HG02981 (cell line): ENCODE measurements around the gene LRRC75B.
"Not testable (repeated sequence)": the region's sequence is repeated elsewhere in the genome, so short reads cannot be mapped to it uniquely, and the experiment has no call there.

Experiments used
- ATAC-seq: cut with Tn5 transposase; IDR thresholded peaks from one replicate; pipeline ENCODE4 v1.9.1; 2021; ENCODE audit warnings: mild to moderate bottlenecking, moderate library complexity; ENCODE audit not compliant: unreplicated experiment

Gene LRRC75B

DNA sequence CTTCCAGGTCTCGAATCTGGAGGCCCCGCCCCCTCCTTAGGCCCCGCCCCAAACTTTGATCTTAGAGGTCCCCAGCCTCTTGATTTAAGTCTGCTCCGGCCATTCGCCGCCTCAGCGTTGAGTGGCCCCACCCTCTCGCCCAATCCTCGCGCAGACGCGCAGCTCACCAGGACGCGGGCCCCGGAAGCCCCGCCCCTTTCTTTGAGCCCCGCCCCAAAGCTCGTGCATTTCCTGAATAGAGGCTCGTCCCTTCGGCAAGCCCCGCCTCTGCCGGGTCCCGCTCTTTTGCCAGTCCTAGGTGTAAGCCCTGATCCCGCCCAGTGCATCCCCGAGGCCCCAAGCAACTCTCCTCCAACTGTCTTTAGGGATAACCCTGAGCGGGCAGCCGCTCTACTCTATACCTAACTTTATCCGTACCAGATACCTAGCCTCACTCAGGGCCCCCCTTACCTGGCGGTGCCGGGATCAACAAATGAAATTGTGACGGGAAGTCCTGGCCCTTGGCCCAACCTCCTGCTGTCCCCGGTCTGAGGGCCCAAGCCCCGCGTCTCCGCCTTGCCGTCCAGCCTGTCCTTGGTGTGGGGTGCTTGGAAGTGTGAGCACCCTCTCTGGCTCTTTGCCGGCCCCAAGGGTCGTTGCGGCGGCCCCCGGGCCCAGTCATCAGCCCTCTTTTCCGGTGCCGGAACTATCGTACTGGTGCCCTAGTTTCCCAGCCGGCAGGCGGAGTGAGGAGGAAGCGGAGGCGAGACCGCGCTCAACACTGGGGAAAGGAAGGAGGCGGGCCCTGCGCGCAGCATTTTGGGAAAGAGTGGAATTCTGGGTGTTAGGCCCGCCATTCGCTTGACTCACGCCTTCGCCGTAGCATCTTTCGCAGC is 37.5 kb downstream of the LRRC75B start, which contains the start of gene SNRPD3:
TSS of gene SNRPD3 (plus strand) at position 835 of the 875 bp plus-strand sequence. CDS start 1,676 bp downstream, outside the sequence.
- peak; percentile 76 for ATAC-seq

DNA sequence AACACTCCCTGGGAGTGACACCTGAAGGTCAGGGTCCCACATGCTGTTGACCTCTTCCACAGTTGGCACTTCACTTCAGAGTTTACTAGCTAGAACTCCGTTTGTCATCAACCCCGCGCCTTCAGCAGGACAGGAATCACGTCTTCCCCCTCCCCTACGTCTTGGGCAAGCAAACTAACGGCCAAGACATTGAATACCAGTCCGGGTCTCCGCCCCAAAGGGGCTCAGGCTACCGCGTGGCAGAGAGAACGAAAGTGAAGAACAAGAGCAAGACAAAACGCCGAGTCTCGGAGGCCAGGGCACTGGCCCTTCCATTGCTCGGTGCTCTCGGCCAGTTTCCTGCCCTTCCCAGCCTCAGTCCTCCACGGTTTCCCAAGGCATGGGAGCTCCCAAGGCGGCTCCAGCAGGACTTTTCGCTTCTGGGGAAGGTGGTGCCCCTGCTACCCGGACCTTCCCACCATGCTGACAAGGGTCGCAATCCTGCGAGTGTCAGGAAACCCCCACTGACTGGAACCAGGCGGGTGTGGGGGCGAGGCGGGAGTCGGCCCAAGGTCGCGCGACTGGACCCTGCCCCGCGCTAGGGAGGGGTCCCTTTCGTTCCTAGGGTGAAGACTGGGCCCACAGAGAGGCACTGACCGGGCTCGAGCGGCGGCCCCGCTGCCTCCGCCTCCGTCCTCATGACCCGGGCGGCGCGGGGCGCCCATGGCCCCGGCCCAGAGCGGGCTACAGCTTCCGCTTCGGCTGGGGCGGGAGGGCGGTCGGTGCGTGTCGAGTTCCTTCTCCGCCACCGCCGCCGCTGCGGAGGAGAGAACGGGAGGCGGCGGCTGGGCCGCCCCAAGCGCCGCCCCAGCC is 38.3 kb downstream of the LRRC75B start, which contains the start of gene GUCD1:
TSS of gene GUCD1 (minus strand) at position 826 of the 852 bp plus-strand sequence. CDS start at position 679, 147 bp downstream.
- ATAC-seq: no peak

- ATAC-seq: no peak
Measured at GRCh38 chr22:24553597-24554312, 39.1 kb downstream of the LRRC75B start.

- not testable (repeated sequence) for ATAC-seq
Measured at GRCh38 chr22:24552503-24553286, 40.2 kb downstream of the LRRC75B start.

- no peak for ATAC-seq
Measured at GRCh38 chr22:24550902-24551435, 41.9 kb downstream of the LRRC75B start.

DNA sequence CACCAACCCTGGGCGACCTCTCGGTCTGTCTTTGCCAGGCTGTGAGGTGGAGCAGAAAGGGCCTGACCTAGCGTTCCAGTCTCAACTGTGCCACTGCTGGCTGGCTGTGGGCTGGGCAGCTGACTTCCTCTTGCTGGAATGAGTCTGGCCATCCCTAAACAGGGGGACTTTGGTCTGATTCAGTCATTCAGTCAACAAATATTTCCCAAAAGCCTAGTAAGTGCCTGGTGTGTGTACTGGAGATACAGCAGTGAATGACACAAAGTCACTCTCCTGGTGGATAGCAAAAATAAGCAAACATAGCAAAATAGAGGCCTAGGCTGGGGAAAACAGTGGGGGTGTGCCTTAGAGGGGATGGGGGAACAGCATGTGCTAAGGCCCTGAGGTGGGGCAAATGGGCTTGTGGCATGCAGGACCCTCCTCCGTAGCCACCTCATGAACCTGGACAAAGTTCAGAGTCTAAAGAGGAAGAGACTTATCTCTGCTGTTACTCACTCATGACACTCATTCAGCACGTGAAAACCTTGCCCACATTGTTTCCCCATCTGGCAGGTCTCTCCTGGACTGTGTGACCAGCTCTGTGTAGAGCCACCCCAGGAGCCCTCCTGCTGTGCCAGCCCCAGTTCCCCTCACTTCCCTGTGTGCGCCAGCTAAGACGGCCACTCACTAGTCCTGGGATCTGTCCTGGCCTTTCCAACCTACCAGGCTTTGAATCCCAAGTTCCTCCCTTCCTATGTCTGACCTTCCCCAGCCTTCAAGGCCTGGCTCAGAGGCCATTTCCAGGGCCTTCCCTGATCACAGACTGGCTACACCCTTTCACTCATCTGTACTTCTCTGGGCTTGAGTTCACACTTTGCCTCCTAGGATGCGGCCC is 42.6 kb downstream of the LRRC75B start:
- ATAC-seq: no peak

DNA sequence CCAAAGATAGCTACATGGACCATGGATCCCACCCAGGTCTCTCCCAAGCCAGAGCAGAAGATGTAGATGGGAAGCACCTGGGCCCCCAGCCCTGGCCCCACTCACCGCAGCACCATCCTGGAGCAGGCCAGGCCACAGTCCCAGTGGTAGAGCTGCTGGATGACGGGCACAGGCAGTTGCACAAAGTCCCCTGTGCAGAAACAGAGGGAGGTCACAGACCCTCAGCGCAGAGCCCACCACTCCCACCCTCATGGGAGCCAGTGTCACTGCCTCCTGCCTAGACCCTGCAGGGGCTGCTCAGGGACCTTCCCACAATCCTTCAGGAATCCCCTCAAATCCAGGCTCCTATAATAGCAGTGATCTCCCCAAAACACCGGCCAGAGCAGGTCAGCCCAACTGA is 44.1 kb downstream of the LRRC75B start:
- no peak for ATAC-seq

DNA sequence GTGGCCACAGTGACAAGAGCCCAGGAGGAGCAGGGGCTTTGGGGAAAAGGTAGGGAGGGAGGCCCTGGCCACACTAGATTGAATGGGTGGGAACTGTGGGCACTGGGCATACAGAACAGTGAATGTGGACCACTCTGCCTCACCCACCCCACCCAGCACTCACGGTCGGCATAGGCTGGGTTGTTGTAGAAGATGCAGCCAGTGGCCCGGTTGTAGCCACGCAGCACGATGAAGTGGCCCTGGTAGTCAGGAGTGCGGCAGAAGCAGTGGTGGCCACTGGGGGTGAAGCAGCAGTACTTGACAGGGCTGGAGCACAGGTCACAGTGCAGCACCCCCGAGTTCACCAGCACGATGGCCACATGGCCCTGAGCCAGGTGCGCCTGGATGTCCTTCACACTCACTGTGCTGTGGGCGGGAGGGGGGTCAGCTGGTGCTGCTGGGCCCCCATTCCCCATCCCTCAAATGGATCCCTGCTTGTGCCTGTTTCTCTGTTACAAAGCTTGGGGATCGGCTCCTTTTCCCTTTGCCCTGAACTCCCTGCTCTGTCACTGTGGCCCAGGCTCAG is 49.1 kb downstream of the LRRC75B start:
- ATAC-seq: no peak

DNA sequence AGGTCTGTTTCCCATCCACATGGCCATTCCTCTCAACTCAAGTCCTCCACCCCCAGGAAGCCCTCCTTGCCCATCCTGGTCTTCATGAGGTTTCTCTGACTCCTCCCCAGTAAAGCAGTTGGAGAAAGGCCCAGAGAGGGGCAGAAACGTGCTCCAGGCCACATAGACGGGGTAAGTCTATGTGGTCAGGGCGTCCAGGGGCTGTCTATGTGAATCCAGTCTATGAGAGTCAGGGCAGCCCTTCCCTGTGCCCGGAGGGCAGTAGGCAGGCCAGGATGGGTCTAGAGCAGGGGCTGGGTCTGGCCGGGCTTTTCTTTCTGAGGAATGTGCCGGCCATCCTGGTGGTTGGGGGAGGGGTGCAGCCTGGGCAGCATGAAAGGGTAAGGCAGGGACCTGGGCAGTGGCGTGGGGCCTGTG is 49.7 kb downstream of the LRRC75B start:
- no peak for ATAC-seq

- no peak for ATAC-seq
Measured at GRCh38 chr22:24542641-24543040, 50.2 kb downstream of the LRRC75B start.

- no peak for ATAC-seq
Measured at GRCh38 chr22:24541681-24542515, 51.0 kb downstream of the LRRC75B start.

DNA sequence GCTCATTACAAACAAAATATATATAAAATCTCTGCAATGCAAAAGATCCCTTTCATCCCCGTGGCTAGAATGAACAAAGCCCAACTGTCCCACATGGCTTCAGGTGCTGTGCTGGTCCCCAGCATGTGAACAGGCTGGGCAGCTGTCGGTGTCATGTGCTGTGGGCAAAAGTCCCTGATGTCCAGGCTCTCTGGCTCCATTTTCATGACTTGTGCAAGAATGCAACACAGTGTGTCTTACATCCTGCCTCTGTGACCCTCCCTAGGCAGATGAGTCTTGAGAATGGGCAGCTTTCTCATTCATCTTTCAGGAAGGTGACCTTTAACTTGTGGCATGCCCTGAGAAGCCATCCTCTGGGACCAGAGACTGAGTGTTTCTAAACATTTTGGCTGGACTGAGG is 52.4 kb downstream of the LRRC75B start:
- no peak for ATAC-seq

- no peak for ATAC-seq
Measured at GRCh38 chr22:24536089-24536488, 56.8 kb downstream of the LRRC75B start.
